MM.1S (cell line): ENCODE data around the gene BRIP1.

Experiments
- DNase-seq: peaks from one replicate; pipeline ENCODE4 v3.0.0-alpha.2; 2015
- H2AFZ ChIP-seq: fragments of 300-600 bp; sonication (generic); 2 replicates; pipeline ENCODE4 v1.6.0; 2016; ENCODE audit warnings: antibody characterized with exemption, low read length
- H3F3A ChIP-seq: fragments of 300-600 bp; sonication (generic); 2 replicates; pipeline ENCODE4 v1.6.1; 2016; ENCODE audit warnings: mild to moderate bottlenecking, antibody characterized with exemption, low read length, moderate library complexity, mixed read lengths; ENCODE audit not compliant: insufficient read depth
- H3K27ac ChIP-seq: fragments of 300-600 bp; sonication (generic); 2 replicates; pipeline ENCODE4 v1.5.1; 2016; ENCODE audit warnings: mild to moderate bottlenecking, low read length
- H3K27me3 ChIP-seq: fragments of 300-600 bp; sonication (generic); replicated peaks from 2 replicates; pipeline ENCODE4 v1.6.0; 2016; ENCODE audit warnings: low read length; ENCODE audit not compliant: insufficient read depth
- H3K36me3 ChIP-seq: fragments of 300-600 bp; sonication (generic); replicated peaks from 2 replicates; pipeline ENCODE4 v1.6.1; 2016; ENCODE audit warnings: mild to moderate bottlenecking, low read length, mixed read lengths; ENCODE audit not compliant: insufficient read depth
- H3K4me1 ChIP-seq: fragments of 300-600 bp; sonication (generic); 2 replicates; pipeline ENCODE4 v1.6.1; 2016; ENCODE audit warnings: low read length, mixed read lengths
- H3K4me2 ChIP-seq: fragments of 300-600 bp; sonication (generic); 2 replicates; pipeline ENCODE4 v1.6.0; 2016; ENCODE audit warnings: low read depth, low read length
- H3K4me3 ChIP-seq: fragments of 300-600 bp; sonication (generic); 2 replicates; pipeline ENCODE4 v1.5.1; 2016; ENCODE audit warnings: low read length, mixed read lengths
- H3K79me2 ChIP-seq: fragments of 300-600 bp; sonication (generic); 2 replicates; pipeline ENCODE4 v1.6.1; 2016; ENCODE audit warnings: mixed run types, low read length, mixed read lengths
- H3K9ac ChIP-seq: fragments of 300-600 bp; sonication (generic); 2 replicates; pipeline ENCODE4 v1.6.1; 2016; ENCODE audit warnings: low read length, mixed read lengths
- H3K9me2 ChIP-seq: fragments of 300-600 bp; sonication (generic); replicated peaks from 2 replicates; pipeline ENCODE4 v1.6.1; 2016; ENCODE audit warnings: mild to moderate bottlenecking, low read length, mixed read lengths; ENCODE audit not compliant: insufficient read depth
- H3K9me3 ChIP-seq: fragments of 300-600 bp; sonication (generic); replicated peaks from 2 replicates; pipeline ENCODE4 v1.6.1; 2016; ENCODE audit warnings: mild to moderate bottlenecking, low read length, mixed read lengths; ENCODE audit not compliant: insufficient read depth
- H4K20me1 ChIP-seq: fragments of 300-600 bp; sonication (generic); 2 replicates; pipeline ENCODE4 v1.6.1; 2016; ENCODE audit warnings: mild to moderate bottlenecking, low read length, moderate library complexity, mixed read lengths; ENCODE audit not compliant: insufficient read depth
- EZH2 ChIP-seq: fragments of 300-600 bp; sonication (generic); optimal IDR thresholded peaks from 2 replicates; pipeline ENCODE3; 2017; ENCODE audit warnings: low read depth, mild to moderate bottlenecking, antibody characterized with exemption, low read length, mixed read lengths
- EZH2phosphoT487 ChIP-seq: fragments of 300-600 bp; sonication (generic); IDR thresholded peaks from 2 replicates; pipeline ENCODE4 v1.6.1; 2018; ENCODE audit warnings: antibody characterized with exemption, low read length
- TF ChIP-seq, protein P1 (sequence below): fragments of 300-600 bp; sonication (generic); IDR thresholded peaks from 2 replicates; pipeline ENCODE4 v1.5.1; 2016; ENCODE audit warnings: antibody characterized with exemption, low read length, mixed read lengths

Gene BRIP1

DNA sequence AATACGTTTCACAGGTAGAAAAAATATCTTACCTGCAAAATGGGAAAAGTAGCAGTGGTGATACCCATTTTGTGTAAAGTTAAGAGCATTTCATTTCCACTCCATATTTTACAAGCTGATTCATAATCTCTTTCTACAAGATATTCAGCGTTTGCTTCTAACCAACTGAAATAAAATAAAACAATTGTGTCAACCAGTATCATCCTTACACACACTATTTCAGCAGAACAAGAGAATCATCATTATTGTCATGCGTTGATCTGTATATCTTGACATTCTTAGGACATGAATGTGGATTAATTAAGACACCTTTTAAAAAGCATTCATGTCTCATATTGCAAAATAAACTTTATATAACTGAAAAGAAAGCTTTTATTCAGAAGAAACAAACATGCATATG, 69.8 kb downstream of the BRIP1 start:
- no peak overlapping the region for H2AFZ ChIP-seq
- no peak overlapping the region for H3K4me3 ChIP-seq
- no peak overlapping the region for H3K9ac ChIP-seq
- H3K9me3 ChIP-seq, result no peaks in the 10 kb centered on the region
- H3K27ac ChIP-seq, result no peak overlapping the region
- no peak for DNase-seq
- TF ChIP-seq EZH2phosphoT487 (no peak), EZH2 (no peak)
- TF ChIP-seq, protein P1, sequence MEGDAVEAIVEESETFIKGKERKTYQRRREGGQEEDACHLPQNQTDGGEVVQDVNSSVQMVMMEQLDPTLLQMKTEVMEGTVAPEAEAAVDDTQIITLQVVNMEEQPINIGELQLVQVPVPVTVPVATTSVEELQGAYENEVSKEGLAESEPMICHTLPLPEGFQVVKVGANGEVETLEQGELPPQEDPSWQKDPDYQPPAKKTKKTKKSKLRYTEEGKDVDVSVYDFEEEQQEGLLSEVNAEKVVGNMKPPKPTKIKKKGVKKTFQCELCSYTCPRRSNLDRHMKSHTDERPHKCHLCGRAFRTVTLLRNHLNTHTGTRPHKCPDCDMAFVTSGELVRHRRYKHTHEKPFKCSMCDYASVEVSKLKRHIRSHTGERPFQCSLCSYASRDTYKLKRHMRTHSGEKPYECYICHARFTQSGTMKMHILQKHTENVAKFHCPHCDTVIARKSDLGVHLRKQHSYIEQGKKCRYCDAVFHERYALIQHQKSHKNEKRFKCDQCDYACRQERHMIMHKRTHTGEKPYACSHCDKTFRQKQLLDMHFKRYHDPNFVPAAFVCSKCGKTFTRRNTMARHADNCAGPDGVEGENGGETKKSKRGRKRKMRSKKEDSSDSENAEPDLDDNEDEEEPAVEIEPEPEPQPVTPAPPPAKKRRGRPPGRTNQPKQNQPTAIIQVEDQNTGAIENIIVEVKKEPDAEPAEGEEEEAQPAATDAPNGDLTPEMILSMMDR, result no peak
- H3K4me1 ChIP-seq, result no peaks in the 10 kb centered on the region
- no peaks in the 10 kb centered on the region for H3K36me3 ChIP-seq
- H4K20me1 ChIP-seq, result no peaks in the 10 kb centered on the region
- no peaks in the 10 kb centered on the region for H3K9me2 ChIP-seq
- no peaks in the 10 kb centered on the region for H3F3A ChIP-seq
- no peaks in the 10 kb centered on the region for H3K79me2 ChIP-seq
- H3K4me2 ChIP-seq, result no peak overlapping the region
- H3K27me3 ChIP-seq, result no peaks in the 10 kb centered on the region

DNA sequence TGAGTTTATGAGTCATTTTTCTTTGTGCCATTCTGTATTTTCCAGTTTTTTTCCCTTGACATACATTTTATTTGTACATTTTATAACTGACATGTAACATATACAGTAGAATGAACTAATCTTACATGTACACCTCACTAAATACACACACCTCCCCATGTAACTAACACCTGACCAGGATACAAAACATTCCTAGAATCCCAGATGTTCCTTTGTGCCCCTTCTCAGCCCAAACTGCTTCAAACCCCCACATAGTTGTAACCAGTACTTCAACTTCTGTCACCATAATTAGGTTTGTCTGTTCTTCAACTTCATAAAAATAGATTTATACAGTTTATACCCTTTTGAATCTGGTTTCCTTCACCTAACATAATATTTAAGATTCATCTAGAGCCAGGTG, 73.5 kb downstream of the BRIP1 start:
- Histone ChIP-seq H3F3A (no peaks in the 10 kb centered on the region), H3K36me3 (no peaks in the 10 kb centered on the region), H3K9me3 (no peaks in the 10 kb centered on the region), H4K20me1 (no peaks in the 10 kb centered on the region), H3K4me2 (no peak overlapping the region), H3K4me1 (0 out of 2 replicates have a peak, but pooled peaks cover 2% of the 10 kb centered on the region), H3K27ac (no peak overlapping the region), H3K27me3 (no peaks in the 10 kb centered on the region), H3K4me3 (no peak overlapping the region), H3K9ac (no peak overlapping the region), H3K9me2 (no peaks in the 10 kb centered on the region), H3K79me2 (no peaks in the 10 kb centered on the region), H2AFZ (no peak overlapping the region)
- TF ChIP-seq EZH2phosphoT487 (no peak), EZH2 (no peak)
- TF ChIP-seq, protein P1, result no peak
- no peak for DNase-seq

DNA sequence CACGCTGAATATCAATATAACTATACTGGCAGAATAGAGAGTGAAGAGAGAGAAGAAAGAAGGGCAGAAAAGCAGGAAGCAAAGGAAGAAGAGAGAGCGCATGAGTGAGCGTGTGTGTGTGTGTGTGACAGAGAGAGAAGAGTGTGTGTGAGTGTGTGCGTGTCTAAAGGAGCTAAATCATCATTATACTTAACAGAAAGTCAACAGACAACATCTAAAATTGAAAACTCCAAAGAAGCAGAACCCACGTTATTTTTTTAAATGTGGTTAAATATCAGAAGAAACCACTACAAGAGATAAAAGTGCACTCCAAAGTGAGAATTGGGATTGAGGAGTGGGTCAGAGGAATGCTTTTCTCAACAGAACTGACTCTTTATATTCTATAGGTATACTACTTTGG, 77.2 kb downstream of the BRIP1 start:
- TF ChIP-seq EZH2phosphoT487 (no peak), EZH2 (no peak)
- TF ChIP-seq, protein P1, result no peak
- no peaks in the 10 kb centered on the region for H3K79me2 ChIP-seq
- H3K27me3 ChIP-seq, result no peaks in the 10 kb centered on the region
- no peaks in the 10 kb centered on the region for H3F3A ChIP-seq
- H3K4me1 ChIP-seq, result 0 out of 2 replicates have a peak, but pooled peaks cover 12% of the 10 kb centered on the region
- H3K9me3 ChIP-seq, result no peaks in the 10 kb centered on the region
- no peak overlapping the region for H3K4me2 ChIP-seq
- no peak overlapping the region for H2AFZ ChIP-seq
- no peak overlapping the region for H3K27ac ChIP-seq
- peaks cover 3% of the 10 kb centered on the region; the same call in 1 of the 2 replicates for H3K36me3 ChIP-seq
- DNase-seq, result no peak
- no peaks in the 10 kb centered on the region for H3K9me2 ChIP-seq
- no peak overlapping the region for H3K4me3 ChIP-seq
- no peaks in the 10 kb centered on the region for H4K20me1 ChIP-seq
- H3K9ac ChIP-seq, result no peak overlapping the region
